Transverse colon (tissue), 4 donors: ENCODE measurements around the gene C1QTNF1.

Experiments used
- CTCF ChIP-seq, 5 experiments: fragments of 200-600 bp in 3 of 5; fragments of 450-650 bp in 2 of 5; sonication (generic) in 3 of 5; IDR thresholded peaks; 1 replicate in 2 of 5; 2 replicates in 3 of 5; pipeline ENCODE4 v1.5.1; 2016 to 2017; ENCODE audit warnings: antibody characterized with exemption in 5 of 5, inconsistent platforms in 3 of 5, mild to moderate bottlenecking in 2 of 5, moderate library complexity in 1 of 5
- POLR2AphosphoS5 ChIP-seq, 3 donors: sonication (generic); formaldehyde crosslinking; IDR thresholded peaks; one replicate each; pipeline ENCODE4 v1.6.1; 2016; ENCODE audit warnings: antibody characterized with exemption in 3 of 3

- TF ChIP-seq CTCF (IDR thresholded peaks at IDR 0.05): no peak
- TF ChIP-seq POLR2AphosphoS5 (IDR thresholded peaks at IDR 0.05): no peak
These were observed 9.7 kb upstream of the C1QTNF1 start for GRCh38 chr17:79014158-79014758.
